HepG2 (cell line): Measurements from ENCODE around the gene DGUOK. TPM values are rescaled to one million over a fixed set of nuclear protein-coding genes. Genes with fewer than 3 reads are reported as not detected.

Source experiments
- ATAC-seq: fragments of 200-7000 bp; cut with Tn5 transposase; 3 replicates; pipeline ENCODE4 v1.9.1; 2020; ENCODE audit warnings: mild to moderate bottlenecking, moderate library complexity
- BruUV-seq: library from RNA; stranded (reverse); fragments of 400-500 nt; replicated peaks from 2 replicates; lab custom pipeline; 2021; lab: Mats Ljungman, UMichigan
- CTCF ChIA-PET: fragments of 300-600 bp; formaldehyde crosslinking; extraction: SDS; loops from one replicate; lab custom pipeline; 2021; ENCODE audit warnings: low total read pairs, inconsistent platforms, low intra/inter-chr PET ratio; lab: Yijun Ruan, JAX
- POLR2A ChIA-PET: fragments of 350-600 bp; sonication (Branson Sonifier 250); formaldehyde crosslinking; loops from one replicate; lab custom pipeline; 2020; ENCODE audit warnings: antibody characterized with exemption, inconsistent platforms; lab: Yijun Ruan, JAX
- DNase-seq: peaks from one replicate; pipeline ENCODE4 v3.0.0-alpha.2; 2015; ENCODE audit warnings: low spot score
- FAIRE-seq: peaks from 3 replicates; lab custom pipeline; 2011; peaks lifted over from hg19 to GRCh38; lab: Jason Lieb, UNC
- H2AFZ ChIP-seq: one replicate; pipeline ENCODE4 v1.6.1; 2011; ENCODE audit warnings: low read length, inconsistent platforms
- H3K27ac ChIP-seq: fragments of 300-600 bp; 3 replicates; pipeline ENCODE4 v1.8.0; 2011; ENCODE audit warnings: mixed run types, mild to moderate bottlenecking, mixed read lengths, low read length, inconsistent platforms; ENCODE audit not compliant: insufficient read depth; ENCODE audit errors: extremely low read length
- H3K27me3 ChIP-seq, 2 experiments: fragments of 200-600 bp in 1 of 2; 2 replicates in 1 of 2; 3 replicates in 1 of 2; pipeline versions ENCODE4 v1.6.0 to v1.8.0; 2011; ENCODE audit warnings: low read length in 2 of 2, mild to moderate bottlenecking in 2 of 2, moderate library complexity in 2 of 2, inconsistent platforms in 1 of 2; ENCODE audit not compliant: insufficient read depth in 2 of 2, control insufficient read depth in 1 of 2
- H3K36me3 ChIP-seq, 2 experiments: fragments of 200-600 bp in 1 of 2; replicated peaks in 1 of 2; 2 replicates in 1 of 2; 3 replicates in 1 of 2; pipeline versions ENCODE4 v1.5.1 to v1.8.0; 2011; ENCODE audit warnings: low read length in 2 of 2, inconsistent platforms in 1 of 2; ENCODE audit not compliant: insufficient read depth in 2 of 2, control insufficient read depth in 1 of 2
- H3K4me1 ChIP-seq: 2 replicates; pipeline ENCODE4 v1.5.1; 2012; ENCODE audit warnings: low read length, inconsistent platforms; ENCODE audit not compliant: insufficient read depth
- H3K4me2 ChIP-seq: 2 replicates; pipeline ENCODE4 v1.6.0; 2011; ENCODE audit warnings: low read depth, low read length, inconsistent platforms
- H3K4me3 ChIP-seq, 3 experiments: fragments of 200-600 bp in 1 of 3; sonication (generic), shearing (Covaris generic) in 1 of 3; replicated peaks in 1 of 3; 2 replicates each; pipeline ENCODE4 v1.5.1; 2011 to 2016; ENCODE audit warnings: low read length in 3 of 3, inconsistent platforms in 2 of 3, low read depth in 2 of 3, mild to moderate bottlenecking in 2 of 3, control low read depth in 1 of 3, mixed read lengths in 1 of 3; ENCODE audit not compliant: insufficient read depth in 1 of 3
- H3K79me2 ChIP-seq: one replicate; pipeline ENCODE4 v1.6.1; 2011; ENCODE audit warnings: low read length, inconsistent platforms; ENCODE audit not compliant: insufficient read depth
- H3K9ac ChIP-seq: 2 replicates; pipeline ENCODE4 v1.6.0; 2011; ENCODE audit warnings: mild to moderate bottlenecking, low read depth, low read length, inconsistent platforms; ENCODE audit not compliant: insufficient read depth
- H3K9me3 ChIP-seq: 2 replicates; pipeline ENCODE4 v1.5.1; 2012; ENCODE audit warnings: mild to moderate bottlenecking, low read length
- H4K20me1 ChIP-seq: 2 replicates; pipeline ENCODE4 v1.6.0; 2011; ENCODE audit warnings: inconsistent platforms, mild to moderate bottlenecking, low read length, moderate library complexity; ENCODE audit not compliant: insufficient read depth
- ATF7-NPFF ChIP-seq: sonication (generic); formaldehyde crosslinking; IDR thresholded peaks from 2 replicates; pipeline ENCODE4 v1.8.1; 2023; ENCODE audit warnings: mild to moderate bottlenecking, low read depth, missing genetic modification reagents, moderate library complexity
- CCDC6 ChIP-seq: sonication (generic); formaldehyde crosslinking; IDR thresholded peaks from 2 replicates; pipeline ENCODE4 v1.8.1; 2022; ENCODE audit warnings: mild to moderate bottlenecking, missing genetic modification reagents, moderate library complexity
- ESRRA ChIP-seq: sonication (generic); formaldehyde crosslinking; IDR thresholded peaks from 2 replicates; pipeline ENCODE4 v1.5.1; 2020; ENCODE audit warnings: mild to moderate bottlenecking, low read depth, missing genetic modification reagents
- FOXA1 ChIP-seq, 2 experiments: fragments of 450-650 bp in 1 of 2; sonication (generic) in 1 of 2; formaldehyde crosslinking in 1 of 2; IDR thresholded peaks; 2 replicates each; pipeline versions ENCODE4 v1.4.0 to v1.6.1; 2016 to 2020; ENCODE audit warnings: missing genetic modification reagents in 1 of 2
- MAFF ChIP-seq: IDR thresholded peaks from 2 replicates; pipeline ENCODE4 v1.6.1; 2011; ENCODE audit warnings: low read depth, low read length, improper control_type of control experiment
- MAFK ChIP-seq, 2 experiments: IDR thresholded peaks in 1 of 2; conservative IDR thresholded peaks in 1 of 2; 2 replicates each; pipeline ENCODE4 v1.6.1; 2011; ENCODE audit warnings: improper control_type of control experiment in 2 of 2, low read length in 2 of 2
- MYNN ChIP-seq: sonication (generic); formaldehyde crosslinking; IDR thresholded peaks from 2 replicates; pipeline ENCODE4 v1.4.0; 2020; ENCODE audit warnings: mild to moderate bottlenecking, low read depth, missing genetic modification reagents
- NCOR1 ChIP-seq: fragments of 200-600 bp; sonication (generic); IDR thresholded peaks from 2 replicates; pipeline ENCODE4 v1.7.0; 2017; ENCODE audit warnings: antibody characterized with exemption, low read length, borderline replicate concordance
- NFYB ChIP-seq: sonication (generic); formaldehyde crosslinking; IDR thresholded peaks from 2 replicates; pipeline ENCODE4 v1.4.0; 2020; ENCODE audit warnings: missing genetic modification reagents
- SP2 ChIP-seq: sonication (generic); formaldehyde crosslinking; IDR thresholded peaks from 2 replicates; pipeline ENCODE4 v1.5.1; 2020; ENCODE audit warnings: mild to moderate bottlenecking, missing genetic modification reagents
- SRSF1 ChIP-seq: fragments of 200-400 bp; formaldehyde crosslinking; optimal IDR thresholded peaks from 2 replicates; pipeline ENCODE3; 2017; ENCODE audit warnings: mild to moderate bottlenecking, low read depth, low read length, moderate library complexity
- ZBTB3 ChIP-seq: sonication (generic); formaldehyde crosslinking; IDR thresholded peaks from 2 replicates; pipeline ENCODE4 v1.4.0; 2020; ENCODE audit warnings: low read depth, mild to moderate bottlenecking, moderate library complexity, missing genetic modification reagents, borderline replicate concordance
- ZNF569 ChIP-seq: sonication (generic); formaldehyde crosslinking; IDR thresholded peaks from 2 replicates; pipeline ENCODE4 v1.5.0; 2020; ENCODE audit warnings: mild to moderate bottlenecking, missing genetic modification reagents, moderate library complexity, borderline replicate concordance
- ZNF879 ChIP-seq: sonication (generic); formaldehyde crosslinking; IDR thresholded peaks from 2 replicates; pipeline ENCODE4 v1.8.1; 2023; ENCODE audit warnings: missing genetic modification reagents
- WGBS: methylation state at CpG from one replicate; pipeline ENCODE4 v1.1.6; 2017; ENCODE audit warnings: low lambda C conversion rate; 5-methylcytosine and 5-hydroxymethylcytosine counted together
- in situ Hi-C: cut with HindIII; loops from 2 replicates; pipeline ENCODE4 v1.10.0; 2017; ENCODE audit warnings: low pct_unique_long_range_greater_than_20kb; ENCODE audit not compliant: extremely low pct_ligation_motif_present
- intact Hi-C: fragments of 100-400 bp; cut with micrococcal nuclease; formaldehyde crosslinking; loops from one replicate; pipeline ENCODE4 v1.10.0; 2022; ENCODE audit not compliant: unreplicated experiment
- polyA plus RNA-seq, 8 experiments: library from polyadenylated mRNA; depleted of rRNA in 3 of 8; stranded (reverse) in 7 of 8; unstranded in 1 of 8; fragments of >200 nt; fragmentation: Illumina TruSeq in 4 of 8; extraction: Trizol in 4 of 8; gene quantifications; 2 replicates each; pipeline versions ENCODE4 v1.2.1 to v1.2.3, GENCODE V29; 2011 to 2016; ENCODE audit warnings: low read depth in 4 of 8, missing spikeins in 1 of 8, mixed read lengths in 1 of 8; ENCODE audit not compliant: insufficient read depth in 1 of 8
- total RNA-seq, 5 experiments: library from RNA; depleted of rRNA; stranded (reverse); fragments of >200 nt; fragmentation: Illumina TruSeq; extraction: Trizol; gene quantifications; 2 replicates each; pipeline ENCODE4 v1.2.3, GENCODE V29; 2016; ENCODE audit warnings: low read depth in 1 of 5
- TF ChIP-seq, protein P1 (sequence below): sonication (generic); formaldehyde crosslinking; IDR thresholded peaks from 2 replicates; pipeline ENCODE4 v1.4.0; 2020; ENCODE audit warnings: missing genetic modification reagents, borderline replicate concordance
- TF ChIP-seq, protein P2 (sequence below): sonication (generic); formaldehyde crosslinking; IDR thresholded peaks from 2 replicates; pipeline ENCODE4 v1.8.0; 2023; ENCODE audit warnings: mild to moderate bottlenecking, missing genetic modification reagents

DGUOK gene
- total and polyA plus RNA-seq, 2 of the 13 experiments (the other 11 are each of a cell fraction or from before 2014, with no cell fraction given), result 105 to 137 TPM

DNA sequence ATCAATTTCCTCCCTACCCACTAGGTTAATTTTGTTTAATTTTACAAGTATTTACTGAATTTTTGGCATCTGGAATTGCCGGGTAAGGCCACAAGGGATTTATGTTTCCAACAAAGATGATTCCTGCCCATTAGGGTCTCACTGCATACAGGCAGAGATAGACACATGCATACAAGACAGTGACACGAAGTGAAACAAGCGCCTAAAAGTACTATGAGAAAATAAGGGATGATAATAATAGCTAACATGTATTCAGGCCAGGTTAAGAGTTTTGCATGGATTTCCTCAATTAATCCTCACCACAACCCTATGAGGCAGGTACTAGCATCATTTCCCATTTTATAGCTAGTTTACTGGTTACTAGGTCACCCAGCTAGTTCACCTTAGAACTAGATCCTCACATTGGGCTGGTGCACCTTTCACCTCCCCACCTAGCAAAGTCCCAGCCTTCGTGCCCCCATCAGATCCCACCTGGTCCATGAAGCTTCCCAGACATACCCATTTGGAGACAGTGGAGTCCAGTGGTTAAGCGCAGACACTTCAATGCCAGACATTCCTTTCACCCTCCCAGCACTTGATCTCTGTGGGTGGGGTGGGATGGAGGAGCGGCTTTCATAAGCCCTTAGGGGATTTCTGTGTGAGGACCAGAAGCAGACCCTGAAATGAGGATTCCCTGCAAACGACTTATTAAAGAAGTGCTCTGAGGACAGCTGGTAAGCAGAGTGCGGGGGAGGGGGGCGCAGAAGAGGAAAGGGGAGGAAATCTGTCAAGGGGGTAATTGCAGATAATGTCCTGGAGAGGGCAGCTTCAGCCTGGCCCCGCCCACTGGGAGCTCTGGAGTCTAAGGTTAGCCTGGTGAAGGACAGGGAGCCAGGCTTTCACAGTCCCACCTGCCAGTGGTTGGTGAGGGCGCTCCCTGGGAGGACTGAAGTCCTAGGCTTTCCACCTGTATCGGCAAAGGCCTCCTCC is 5.8 kb upstream of the DGUOK start (continued):
- TF ChIP-seq, protein P1, sequence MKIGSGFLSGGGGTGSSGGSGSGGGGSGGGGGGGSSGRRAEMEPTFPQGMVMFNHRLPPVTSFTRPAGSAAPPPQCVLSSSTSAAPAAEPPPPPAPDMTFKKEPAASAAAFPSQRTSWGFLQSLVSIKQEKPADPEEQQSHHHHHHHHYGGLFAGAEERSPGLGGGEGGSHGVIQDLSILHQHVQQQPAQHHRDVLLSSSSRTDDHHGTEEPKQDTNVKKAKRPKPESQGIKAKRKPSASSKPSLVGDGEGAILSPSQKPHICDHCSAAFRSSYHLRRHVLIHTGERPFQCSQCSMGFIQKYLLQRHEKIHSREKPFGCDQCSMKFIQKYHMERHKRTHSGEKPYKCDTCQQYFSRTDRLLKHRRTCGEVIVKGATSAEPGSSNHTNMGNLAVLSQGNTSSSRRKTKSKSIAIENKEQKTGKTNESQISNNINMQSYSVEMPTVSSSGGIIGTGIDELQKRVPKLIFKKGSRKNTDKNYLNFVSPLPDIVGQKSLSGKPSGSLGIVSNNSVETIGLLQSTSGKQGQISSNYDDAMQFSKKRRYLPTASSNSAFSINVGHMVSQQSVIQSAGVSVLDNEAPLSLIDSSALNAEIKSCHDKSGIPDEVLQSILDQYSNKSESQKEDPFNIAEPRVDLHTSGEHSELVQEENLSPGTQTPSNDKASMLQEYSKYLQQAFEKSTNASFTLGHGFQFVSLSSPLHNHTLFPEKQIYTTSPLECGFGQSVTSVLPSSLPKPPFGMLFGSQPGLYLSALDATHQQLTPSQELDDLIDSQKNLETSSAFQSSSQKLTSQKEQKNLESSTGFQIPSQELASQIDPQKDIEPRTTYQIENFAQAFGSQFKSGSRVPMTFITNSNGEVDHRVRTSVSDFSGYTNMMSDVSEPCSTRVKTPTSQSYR (CRISPR knock-in tag), result 0 out of 2 replicates have a peak, but pooled peaks have one; percentile 17
- no peak for TF ChIP-seq NFYB (CRISPR knock-in tag)
- TF ChIP-seq, protein P2, sequence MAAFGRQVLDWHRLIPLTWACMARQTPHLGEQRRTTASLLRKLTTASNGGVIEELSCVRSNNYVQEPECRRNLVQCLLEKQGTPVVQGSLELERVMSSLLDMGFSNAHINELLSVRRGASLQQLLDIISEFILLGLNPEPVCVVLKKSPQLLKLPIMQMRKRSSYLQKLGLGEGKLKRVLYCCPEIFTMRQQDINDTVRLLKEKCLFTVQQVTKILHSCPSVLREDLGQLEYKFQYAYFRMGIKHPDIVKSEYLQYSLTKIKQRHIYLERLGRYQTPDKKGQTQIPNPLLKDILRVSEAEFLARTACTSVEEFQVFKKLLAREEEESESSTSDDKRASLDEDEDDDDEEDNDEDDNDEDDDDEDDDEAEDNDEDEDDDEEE (CRISPR knock-in tag), result no peak
- TF ChIP-seq SRSF1, result no peak
- TF ChIP-seq ZNF569 (CRISPR knock-in tag), result no peak

DNA sequence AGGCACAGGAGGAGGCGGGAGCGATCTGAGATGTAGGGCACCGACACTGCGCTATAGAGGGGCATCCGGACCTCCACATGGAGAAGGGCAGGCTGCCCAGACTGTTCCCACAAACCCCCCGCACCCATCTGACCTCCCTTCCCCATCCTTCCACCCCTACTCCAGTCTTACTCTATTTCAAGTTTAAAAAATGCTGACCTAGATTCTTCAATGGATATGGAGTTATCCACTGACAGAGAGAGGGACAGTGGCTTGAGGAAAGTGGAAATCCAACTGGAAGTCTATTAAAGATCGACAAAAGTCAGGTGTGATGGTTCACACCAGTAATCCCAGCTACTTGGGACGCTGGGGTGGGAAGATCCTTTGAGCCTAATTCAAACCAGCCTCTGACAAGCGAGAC is 5.1 kb upstream of the DGUOK start:
- no TSS peak for BruUV-seq
- Histone ChIP-seq H3K79me2 (no peaks in the 10 kb centered on the region), H3K9me3 (no peaks in the 10 kb centered on the region), H2AFZ (no peak overlapping the region), H3K4me1 (peaks cover 17% of the 10 kb centered on the region), H3K9ac (no peak overlapping the region), H4K20me1 (no peaks in the 10 kb centered on the region), H3K27me3 (peaks cover 0 to 5% of the 10 kb centered on the region in 2 experiments; a peak in 2 of 5 replicates), H3K4me2 (peak overlapping the region; percentile 30), H3K36me3 (no peaks in the 10 kb centered on the region), H3K27ac (no peak overlapping the region), H3K4me3 (no peak overlapping the region; a peak in 1 of 6 replicates)
- TF ChIP-seq CCDC6 (CRISPR knock-in tag) (no peak), MAFK (conservative IDR thresholded peaks at IDR 0.05 in 1 of 2, IDR thresholded peaks at IDR 0.05 in 1 of 2; ENCODE audit: low read length in 2 of 2) (peak; percentile 56 to 74), MAFF (0 out of 2 replicates have a peak, but pooled peaks have one; percentile 15), ESRRA (CRISPR knock-in tag) (no peak), FOXA1 (IDR thresholded peaks at IDR 0.05) (no peak), FOXA1 (CRISPR knock-in tag; IDR thresholded peaks at IDR 0.05) (no peak), ZBTB3 (CRISPR knock-in tag) (no peak), SP2 (CRISPR knock-in tag) (no peak), NCOR1 (no peak), MYNN (CRISPR knock-in tag) (no peak), ZNF879 (CRISPR knock-in tag) (no peak), ATF7-NPFF (CRISPR knock-in tag) (no peak)
- FAIRE-seq (no peak), ATAC-seq (no peak; the same call in 2 of the 3 replicates), DNase-seq (no peak)
- in situ Hi-C loops, result no loop called here
- CTCF ChIA-PET, result no interaction called here
- 59% methylated on average over 9 of the region's 9 CpGs for WGBS
- POLR2A ChIA-PET, result interaction anchor here (1.2 kb wide), 1 partner anchor 93 kb away, joined by 5 read pairs; the partner anchor contains the start of gene STAMBP
- intact Hi-C loops, result loop anchor here (10.0 kb wide), 1 partner anchor 203 kb away; no protein-coding TSS in a partner anchor
